GM12878 (cell line): Measurements from ENCODE around the gene PSENEN. TPM values are rescaled to one million over a fixed set of nuclear protein-coding genes. Genes with fewer than 3 reads are reported as not detected.

Experiments
- BRCA1 ChIP-seq: IDR thresholded peaks from 2 replicates; pipeline ENCODE4 v1.6.1; 2011; ENCODE audit warnings: low read depth, low read length, improper control_type of control experiment
- CBFB ChIP-seq: IDR thresholded peaks from 2 replicates; pipeline ENCODE4 v1.6.1; 2016; ENCODE audit warnings: antibody characterized with exemption, low read depth
- CEBPB ChIP-seq, 2 experiments: fragments of 150-350 bp in 1 of 2; IDR thresholded peaks; 2 replicates each; pipeline ENCODE4 v1.6.1; 2012 to 2014; ENCODE audit warnings: low read depth in 2 of 2, low read length in 2 of 2, borderline replicate concordance in 1 of 2, inconsistent platforms in 1 of 2
- CEBPZ ChIP-seq: fragments of 150-350 bp; IDR thresholded peaks from 2 replicates; pipeline ENCODE4 v1.6.1; 2016; ENCODE audit warnings: low read depth, low read length
- CREB1 ChIP-seq: IDR thresholded peaks from 2 replicates; pipeline ENCODE4 v1.6.1; 2012; ENCODE audit warnings: low read depth, mild to moderate bottlenecking, inconsistent platforms
- EED ChIP-seq: sonication (generic); IDR thresholded peaks from 2 replicates; pipeline ENCODE4 v1.6.1; 2016; ENCODE audit warnings: antibody characterized with exemption, low read depth
- GABPA ChIP-seq: IDR thresholded peaks from 2 replicates; pipeline ENCODE4 v1.6.1; 2014; ENCODE audit warnings: antibody characterized with exemption, low read depth, mild to moderate bottlenecking, inconsistent platforms
- MLLT1 ChIP-seq: fragments of 450-650 bp; IDR thresholded peaks from 2 replicates; pipeline ENCODE4 v1.6.1; 2016; ENCODE audit warnings: mild to moderate bottlenecking
- NKRF ChIP-seq: fragments of 450-650 bp; conservative IDR thresholded peaks from 2 replicates; pipeline ENCODE4 v1.6.1; 2017; ENCODE audit warnings: mild to moderate bottlenecking, moderate library complexity
- PML ChIP-seq: IDR thresholded peaks from 2 replicates; pipeline ENCODE4 v1.6.1; 2012; ENCODE audit warnings: low read length, inconsistent platforms
- POLR2A ChIP-seq: IDR thresholded peaks from 2 replicates; pipeline ENCODE4 v1.6.1; 2011; ENCODE audit warnings: low read depth, mild to moderate bottlenecking, low read length
- POLR2AphosphoS5 ChIP-seq: IDR thresholded peaks from 2 replicates; pipeline ENCODE4 v1.6.1; 2011; ENCODE audit warnings: mild to moderate bottlenecking, low read length, inconsistent platforms
- RFX5 ChIP-seq: IDR thresholded peaks from 2 replicates; pipeline ENCODE4 v1.6.1; 2011; ENCODE audit warnings: low read depth, low read length, improper control_type of control experiment
- SKIL ChIP-seq: fragments of 450-650 bp; IDR thresholded peaks from 2 replicates; pipeline ENCODE4 v1.6.1; 2017; ENCODE audit warnings: mild to moderate bottlenecking, low read depth, inconsistent platforms; ENCODE audit not compliant: poor library complexity, severe bottlenecking
- STAT1 ChIP-seq: fragments of 450-650 bp; conservative IDR thresholded peaks from 2 replicates; pipeline ENCODE4 v1.6.1; 2014; ENCODE audit warnings: antibody characterized with exemption, mild to moderate bottlenecking
- TCF7 ChIP-seq: IDR thresholded peaks from 2 replicates; pipeline ENCODE4 v1.6.1; 2014; ENCODE audit warnings: antibody characterized with exemption, borderline replicate concordance
- YY1 ChIP-seq: IDR thresholded peaks from 2 replicates; pipeline ENCODE4 v1.6.1; 2011; ENCODE audit warnings: low read depth, mild to moderate bottlenecking, low read length
- ZBTB33 ChIP-seq: fragments of 450-650 bp; IDR thresholded peaks from 2 replicates; pipeline ENCODE4 v1.6.1; 2017; ENCODE audit warnings: mild to moderate bottlenecking
- ZNF207 ChIP-seq: fragments of 450-650 bp; IDR thresholded peaks from 2 replicates; pipeline ENCODE4 v1.6.1; 2014; ENCODE audit warnings: antibody characterized with exemption, mild to moderate bottlenecking, borderline replicate concordance
- polyA plus RNA-seq, 11 experiments: library from polyadenylated mRNA; depleted of rRNA in 4 of 11; unstranded in 6 of 11; stranded (reverse) in 5 of 11; fragments of >200 nt; fragmentation: Nextera tagmentation in 4 of 11; fragmentation: Illumina TruSeq in 1 of 11; extraction: Ambion mirVana in 4 of 11; extraction: Trizol in 1 of 11; gene quantifications; 1 replicate in 1 of 11; 2 replicates in 10 of 11; pipeline versions ENCODE4 v1.2.1 to v1.2.3, GENCODE V29; 2011 to 2016; ENCODE audit warnings: inconsistent platforms in 2 of 11, missing spikeins in 2 of 11, low read depth in 1 of 11
- total RNA-seq, 4 experiments: library from RNA; depleted of rRNA in 3 of 4; stranded (reverse); fragments of >200 nt in 3 of 4; fragmentation: Illumina TruSeq in 1 of 4; extraction: Trizol in 1 of 4; gene quantifications; 2 replicates each; pipeline versions ENCODE4 v1.2.1 to v1.2.3, GENCODE V29; 2013 to 2021

Gene PSENEN
- total and polyA plus RNA-seq, 10 of the 15 experiments (the other 5 are each of a cell fraction or from before 2014, with no cell fraction given), result 14.4 to 178 (median 43.5) TPM

GRCh38 chr19:35748106-35749020 is 2.9 kb downstream of the PSENEN start, which contains the start of gene LIN37 (continued):
- TF ChIP-seq NKRF (peak; percentile 90), TCF7 (no peak), RFX5 (0 out of 2 replicates have a peak, but pooled peaks have one; percentile 38), POLR2A (peak; percentile 55), STAT1 (no peak), CBFB (no peak), MLLT1 (no peak), YY1 (peak; percentile 72; the same call in 1 of the 2 replicates), ZNF207 (peak; percentile 74; the same call in 1 of the 2 replicates), CEBPB (IDR thresholded peaks at IDR 0.05; ENCODE audit: borderline replicate concordance in 1 of 2, low read depth in 2 of 2, low read length in 2 of 2) (peak in 1 of 2 experiments; percentile 87; a peak in 2 of 4 replicates), CEBPZ (peak; percentile 70), SKIL (no peak), ZBTB33 (no peak), PML (no peak), EED (no peak), CREB1 (peak; percentile 90), BRCA1 (peak; percentile 75), POLR2AphosphoS5 (peak; percentile 71; the same call in 1 of the 2 replicates), GABPA (peak; percentile 92)
